ENCODE results near the gene PLA2R1. TPM values are rescaled to one million over a fixed set of nuclear protein-coding genes. Genes with fewer than 3 reads are reported as not detected.

PLA2R1 gene
- total RNA-seq, 3 donors from 2014 or later, result 12.5 to 49.9 (median 27.9) TPM

- intact Hi-C loops (cut with DNase I; ENCODE audit: low total_unique reads), result loop anchor here (10.0 kb wide), 1 partner anchor 122 kb away; no protein-coding TSS in a partner anchor
- Histone ChIP-seq H3K9me3 (no peaks in the 10 kb centered on the region), H3K27me3 (no peaks in the 10 kb centered on the region), H3K4me3 (no peak overlapping the region), H3K36me3 (no peaks in the 10 kb centered on the region), H3K27ac (peak overlapping the region; percentile 66 to 76), H3K4me1 (peaks cover 0 to 13% of the 10 kb centered on the region in 2 donors)
- TF ChIP-seq, protein P1, sequence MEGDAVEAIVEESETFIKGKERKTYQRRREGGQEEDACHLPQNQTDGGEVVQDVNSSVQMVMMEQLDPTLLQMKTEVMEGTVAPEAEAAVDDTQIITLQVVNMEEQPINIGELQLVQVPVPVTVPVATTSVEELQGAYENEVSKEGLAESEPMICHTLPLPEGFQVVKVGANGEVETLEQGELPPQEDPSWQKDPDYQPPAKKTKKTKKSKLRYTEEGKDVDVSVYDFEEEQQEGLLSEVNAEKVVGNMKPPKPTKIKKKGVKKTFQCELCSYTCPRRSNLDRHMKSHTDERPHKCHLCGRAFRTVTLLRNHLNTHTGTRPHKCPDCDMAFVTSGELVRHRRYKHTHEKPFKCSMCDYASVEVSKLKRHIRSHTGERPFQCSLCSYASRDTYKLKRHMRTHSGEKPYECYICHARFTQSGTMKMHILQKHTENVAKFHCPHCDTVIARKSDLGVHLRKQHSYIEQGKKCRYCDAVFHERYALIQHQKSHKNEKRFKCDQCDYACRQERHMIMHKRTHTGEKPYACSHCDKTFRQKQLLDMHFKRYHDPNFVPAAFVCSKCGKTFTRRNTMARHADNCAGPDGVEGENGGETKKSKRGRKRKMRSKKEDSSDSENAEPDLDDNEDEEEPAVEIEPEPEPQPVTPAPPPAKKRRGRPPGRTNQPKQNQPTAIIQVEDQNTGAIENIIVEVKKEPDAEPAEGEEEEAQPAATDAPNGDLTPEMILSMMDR (IDR thresholded peaks at IDR 0.05), result no peak
- TF ChIP-seq POLR2A (IDR thresholded peaks at IDR 0.05) (no peak), POLR2AphosphoS5 (IDR thresholded peaks at IDR 0.05) (no peak)
- no peak for DNase-seq (ENCODE audit: low spot score in 2 of 2)
Measured at GRCh38 chr2:159982842-159983785, 79.3 kb downstream of the PLA2R1 start.

- Histone ChIP-seq H3K9me3 (no peaks in the 10 kb centered on the region), H3K27me3 (no peaks in the 10 kb centered on the region), H3K4me3 (no peak overlapping the region), H3K4me1 (peaks cover 0 to 13% of the 10 kb centered on the region in 2 donors), H3K36me3 (no peaks in the 10 kb centered on the region), H3K27ac (peak overlapping the region; percentile 66 to 76)
- DNase-seq (ENCODE audit: low spot score in 2 of 2), result peak in 1 of 2 donors; percentile 49
- intact Hi-C loops (cut with DNase I; ENCODE audit: low total_unique reads), result loop anchor here (10.0 kb wide), 1 partner anchor 123 kb away; no protein-coding TSS in a partner anchor
- TF ChIP-seq POLR2AphosphoS5 (IDR thresholded peaks at IDR 0.05) (peak in 1 of 3 donors; percentile 11), POLR2A (IDR thresholded peaks at IDR 0.05) (no peak)
- TF ChIP-seq, protein P1 (IDR thresholded peaks at IDR 0.05), result no peak
Measured at GRCh38 chr2:159982270-159982669, 80.1 kb downstream of the PLA2R1 start.

- intact Hi-C loops (cut with DNase I; ENCODE audit: low total_unique reads), result no loop called here
- H3K27ac ChIP-seq, result no peak overlapping the region
- no peaks in the 10 kb centered on the region for H3K36me3 ChIP-seq
- no peak for TF ChIP-seq POLR2A (IDR thresholded peaks at IDR 0.05)
- TF ChIP-seq, protein P1 (IDR thresholded peaks at IDR 0.05), result no peak
- TF ChIP-seq POLR2AphosphoS5 (IDR thresholded peaks at IDR 0.05), result no peak
- H3K27me3 ChIP-seq, result no peaks in the 10 kb centered on the region
- no peak for DNase-seq (ENCODE audit: low spot score in 2 of 2)
- H3K9me3 ChIP-seq, result no peaks in the 10 kb centered on the region
- no peak overlapping the region for H3K4me3 ChIP-seq
- H3K4me1 ChIP-seq, result no peaks in the 10 kb centered on the region
Measured at GRCh38 chr2:159976527-159977160, 85.8 kb downstream of the PLA2R1 start.

- TF ChIP-seq POLR2A (IDR thresholded peaks at IDR 0.05) (no peak), POLR2AphosphoS5 (IDR thresholded peaks at IDR 0.05) (no peak)
- TF ChIP-seq, protein P1 (IDR thresholded peaks at IDR 0.05), result no peak
- no peak overlapping the region for H3K27ac ChIP-seq
- no peak for DNase-seq (ENCODE audit: low spot score in 2 of 2)
- intact Hi-C loops (cut with DNase I; ENCODE audit: low total_unique reads), result no loop called here
- H3K4me1 ChIP-seq, result no peaks in the 10 kb centered on the region
- H3K4me3 ChIP-seq, result no peak overlapping the region
- no peaks in the 10 kb centered on the region for H3K27me3 ChIP-seq
- H3K36me3 ChIP-seq, result no peaks in the 10 kb centered on the region
- H3K9me3 ChIP-seq, result no peaks in the 10 kb centered on the region
Measured at GRCh38 chr2:159973325-159973724, 89.1 kb downstream of the PLA2R1 start.
